Neutrophil (primary cell): ENCODE data around the gene NR3C2.

Experiments
- H3K27ac ChIP-seq: fragments of 200-600 bp; sonication (generic); 2 replicates; pipeline ENCODE4 v1.5.1; 2016; ENCODE audit warnings: mild to moderate bottlenecking, moderate library complexity
- H3K27me3 ChIP-seq: fragments of 200-600 bp; sonication (generic); 2 replicates; pipeline ENCODE4 v1.6.0; 2016; ENCODE audit warnings: mild to moderate bottlenecking
- H3K36me3 ChIP-seq: fragments of 200-600 bp; sonication (generic); 2 replicates; pipeline ENCODE4 v1.5.1; 2017
- H3K4me1 ChIP-seq, 2 experiments: fragments of 200-600 bp in 1 of 2; sonication (generic) in 1 of 2; 1 replicate in 1 of 2; 2 replicates in 1 of 2; pipeline versions ENCODE4 v1.5.1 to v1.6.1; 2013 to 2016; ENCODE audit warnings: low read depth in 1 of 2, low read length in 1 of 2, mild to moderate bottlenecking in 1 of 2, moderate library complexity in 1 of 2; ENCODE audit not compliant: control insufficient read depth in 1 of 2, insufficient read depth in 1 of 2
- H3K4me3 ChIP-seq, 2 experiments: fragments of 200-600 bp in 1 of 2; sonication (generic) in 1 of 2; 1 replicate in 1 of 2; 2 replicates in 1 of 2; pipeline ENCODE4 v1.5.1; 2013 to 2016; ENCODE audit warnings: low read depth in 1 of 2, low read length in 1 of 2, mild to moderate bottlenecking in 1 of 2, moderate library complexity in 1 of 2
- H3K9me3 ChIP-seq: fragments of 200-600 bp; sonication (generic); 2 replicates; pipeline ENCODE4 v1.5.1; 2016
- CTCF ChIP-seq: fragments of 200-600 bp; sonication (generic); IDR thresholded peaks from 2 replicates; pipeline ENCODE4 v1.5.1; 2016; ENCODE audit warnings: antibody characterized with exemption

Gene NR3C2

GRCh38 chr4:148273501-148273986 lies 168.7 kb downstream of the NR3C2 start:
- H3K9me3 ChIP-seq = no peaks in the 10 kb centered on the region
- no peak for TF ChIP-seq CTCF
- no peaks in the 10 kb centered on the region for H3K4me1 ChIP-seq
- no peak overlapping the region for H3K27ac ChIP-seq
- H3K4me3 ChIP-seq = no peak overlapping the region
- no peaks in the 10 kb centered on the region for H3K36me3 ChIP-seq
- H3K27me3 ChIP-seq = no peaks in the 10 kb centered on the region

GRCh38 chr4:148271166-148271565 lies 171.0 kb downstream of the NR3C2 start:
- Histone ChIP-seq H3K4me1 (no peaks in the 10 kb centered on the region), H3K27ac (no peak overlapping the region), H3K27me3 (no peaks in the 10 kb centered on the region), H3K36me3 (no peaks in the 10 kb centered on the region), H3K9me3 (no peaks in the 10 kb centered on the region), H3K4me3 (no peak overlapping the region)
- TF ChIP-seq CTCF = no peak

- H3K9me3 ChIP-seq = no peaks in the 10 kb centered on the region
- H3K27me3 ChIP-seq = no peaks in the 10 kb centered on the region
- H3K4me3 ChIP-seq = no peak overlapping the region
- H3K4me1 ChIP-seq = no peaks in the 10 kb centered on the region
- TF ChIP-seq CTCF = no peak
- no peak overlapping the region for H3K27ac ChIP-seq
- no peaks in the 10 kb centered on the region for H3K36me3 ChIP-seq
These were observed 171.6 kb downstream of the NR3C2 start for GRCh38 chr4:148270630-148271029.

- H3K27ac ChIP-seq = no peak overlapping the region
- no peaks in the 10 kb centered on the region for H3K27me3 ChIP-seq
- H3K36me3 ChIP-seq = no peaks in the 10 kb centered on the region
- no peak for TF ChIP-seq CTCF
- H3K9me3 ChIP-seq = no peaks in the 10 kb centered on the region
- H3K4me1 ChIP-seq = no peaks in the 10 kb centered on the region
- no peak overlapping the region for H3K4me3 ChIP-seq
These were observed 173.4 kb downstream of the NR3C2 start for GRCh38 chr4:148268835-148269234.

- H3K4me1 ChIP-seq = no peaks in the 10 kb centered on the region
- no peaks in the 10 kb centered on the region for H3K36me3 ChIP-seq
- H3K4me3 ChIP-seq = no peak overlapping the region
- no peaks in the 10 kb centered on the region for H3K27me3 ChIP-seq
- no peak for TF ChIP-seq CTCF
- no peaks in the 10 kb centered on the region for H3K9me3 ChIP-seq
- H3K27ac ChIP-seq = no peak overlapping the region
These were observed 175.3 kb downstream of the NR3C2 start for GRCh38 chr4:148266921-148267320.

GRCh38 chr4:148266240-148266639 lies 176.0 kb downstream of the NR3C2 start:
- no peak for TF ChIP-seq CTCF
- Histone ChIP-seq H3K9me3 (no peaks in the 10 kb centered on the region), H3K27ac (no peak overlapping the region), H3K36me3 (no peaks in the 10 kb centered on the region), H3K4me3 (no peak overlapping the region), H3K27me3 (no peaks in the 10 kb centered on the region), H3K4me1 (no peaks in the 10 kb centered on the region)
